Liver (tissue), 9 donors: ENCODE measurements around the gene ETV6. TPM values are rescaled to one million over a fixed set of nuclear protein-coding genes. Genes with fewer than 3 reads are reported as not detected.

Experiments
- DNase-seq: peaks from one replicate; pipeline ENCODE4 v3.0.0-alpha.2; 2017; ENCODE audit warnings: low spot score
- H3K27ac ChIP-seq, 2 donors: one replicate each; pipeline ENCODE4 v1.7.0; 2013; ENCODE audit warnings: inconsistent platforms in 2 of 2, low read length in 2 of 2, control low read depth in 1 of 2, low read depth in 1 of 2, mild to moderate bottlenecking in 1 of 2
- H3K27me3 ChIP-seq, 4 donors: one replicate each; pipeline versions ENCODE4 v1.6.1 to v1.7.0; 2013; ENCODE audit warnings: low read length in 3 of 4, inconsistent platforms in 1 of 4, mild to moderate bottlenecking in 1 of 4, moderate library complexity in 1 of 4; ENCODE audit not compliant: control insufficient read depth in 4 of 4, insufficient read depth in 4 of 4
- H3K36me3 ChIP-seq, 4 donors: one replicate each; pipeline versions ENCODE4 v1.6.1 to v1.7.0; 2013; ENCODE audit warnings: low read length in 3 of 4, mild to moderate bottlenecking in 3 of 4, low read depth in 1 of 4, moderate library complexity in 1 of 4; ENCODE audit not compliant: control insufficient read depth in 4 of 4, insufficient read depth in 3 of 4
- H3K4me1 ChIP-seq, 4 donors: one replicate each; pipeline versions ENCODE4 v1.6.1 to v1.7.0; 2013; ENCODE audit warnings: low read length in 3 of 4, mild to moderate bottlenecking in 3 of 4, moderate library complexity in 1 of 4; ENCODE audit not compliant: control insufficient read depth in 4 of 4, insufficient read depth in 4 of 4
- H3K4me3 ChIP-seq, 3 donors: one replicate each; pipeline versions ENCODE4 v1.6.1 to v1.7.0; 2013; ENCODE audit warnings: low read length in 3 of 3, control low read depth in 1 of 3, low read depth in 1 of 3, mild to moderate bottlenecking in 1 of 3
- H3K9ac ChIP-seq, 2 donors: one replicate each; pipeline ENCODE4 v1.7.0; 2013; ENCODE audit warnings: low read length in 2 of 2, mild to moderate bottlenecking in 2 of 2, moderate library complexity in 2 of 2, control low read depth in 1 of 2, low read depth in 1 of 2
- H3K9me3 ChIP-seq, 4 donors: one replicate each; pipeline versions ENCODE4 v1.6.1 to v1.7.0; 2013; ENCODE audit warnings: low read length in 3 of 4; ENCODE audit not compliant: control insufficient read depth in 4 of 4
- EGR1 ChIP-seq, 2 donors: IDR thresholded peaks; 2 replicates each; pipeline ENCODE4 v1.6.1; 2016 to 2018; ENCODE audit warnings: antibody characterized with exemption in 2 of 2, low read depth in 2 of 2
- FOXA1 ChIP-seq: IDR thresholded peaks from 2 replicates; pipeline ENCODE4 v1.6.1; 2016; ENCODE audit warnings: antibody characterized with exemption
- GABPA ChIP-seq, 2 donors: IDR thresholded peaks in 1 of 2; conservative IDR thresholded peaks in 1 of 2; 2 replicates each; pipeline ENCODE4 v1.6.1; 2016; ENCODE audit warnings: antibody characterized with exemption in 2 of 2, mild to moderate bottlenecking in 1 of 2, moderate library complexity in 1 of 2
- HNF4A ChIP-seq, 2 donors: conservative IDR thresholded peaks; 2 replicates each; pipeline ENCODE4 v1.6.1; 2016; ENCODE audit warnings: antibody characterized with exemption in 2 of 2, mild to moderate bottlenecking in 2 of 2
- NR2F2 ChIP-seq: IDR thresholded peaks from 2 replicates; pipeline ENCODE4 v1.6.1; 2016; ENCODE audit warnings: antibody characterized with exemption
- RAD21 ChIP-seq, 2 donors: IDR thresholded peaks; 2 replicates each; pipeline ENCODE4 v1.6.1; 2016; ENCODE audit warnings: antibody characterized with exemption in 2 of 2, mild to moderate bottlenecking in 2 of 2
- RXRA ChIP-seq, 2 donors: IDR thresholded peaks; 2 replicates each; pipeline ENCODE4 v1.6.1; 2017 to 2018; ENCODE audit warnings: antibody characterized with exemption in 2 of 2, mild to moderate bottlenecking in 1 of 2
- SP1 ChIP-seq: IDR thresholded peaks from 2 replicates; pipeline ENCODE4 v1.6.1; 2018; ENCODE audit warnings: antibody characterized with exemption, mild to moderate bottlenecking
- YY1 ChIP-seq: IDR thresholded peaks from 2 replicates; pipeline ENCODE4 v1.6.1; 2016; ENCODE audit warnings: antibody characterized with exemption, mild to moderate bottlenecking
- WGBS: extraction: QIAGEN DNeasy Blood & Tissue Kit; methylation state at CpG from one replicate; pipeline ENCODE4 v1.1.7; 2013; 5-methylcytosine and 5-hydroxymethylcytosine counted together
- polyA plus RNA-seq, 2 donors: library from polyadenylated mRNA; stranded (reverse) in 1 of 2; unstranded in 1 of 2; fragments of 200-250 nt in 1 of 2; fragments of >200 nt in 1 of 2; fragmentation: Nextera tagmentation in 1 of 2; extraction: Ambion mirVana in 1 of 2; gene quantifications; one replicate each; pipeline versions ENCODE4 v1.2.1 to v1.2.3, GENCODE V29; 2013 to 2015
- total RNA-seq, 2 donors: library from RNA; depleted of rRNA; stranded (reverse); fragments of >200 nt; gene quantifications; one replicate each; pipeline ENCODE4 v1.2.3, GENCODE V29; 2014
- TF ChIP-seq, protein P1 (sequence below): IDR thresholded peaks from 2 replicates; pipeline ENCODE4 v1.6.1; 2016; ENCODE audit warnings: antibody characterized with exemption
- TF ChIP-seq, protein P2 (sequence below): IDR thresholded peaks from 2 replicates; pipeline ENCODE4 v1.6.1; 2016; ENCODE audit warnings: antibody characterized with exemption, mild to moderate bottlenecking
- TF ChIP-seq, protein P3 (sequence below): fragments of 150-350 bp; IDR thresholded peaks from 2 replicates; pipeline ENCODE4 v1.5.1; 2017; ENCODE audit warnings: improper control_type of control experiment, low read depth, low read length; ENCODE audit not compliant: missing input control
- TF ChIP-seq, protein P4 (sequence below): IDR thresholded peaks from 2 replicates; pipeline ENCODE4 v1.6.1; 2016; ENCODE audit warnings: antibody characterized with exemption
- TF ChIP-seq, protein P5 (sequence below): IDR thresholded peaks from 2 replicates; pipeline ENCODE4 v1.6.1; 2016; ENCODE audit warnings: antibody characterized with exemption
- donor health status: healthy.
- donor health status: healthy.
- donor health status: healthy.
- donor health status: healthy.
- donor health status: healthy.

ETV6 gene
- total and polyA plus RNA-seq, 4 donors: 2.0 to 6.2 (median 3.5) TPM

DNA sequence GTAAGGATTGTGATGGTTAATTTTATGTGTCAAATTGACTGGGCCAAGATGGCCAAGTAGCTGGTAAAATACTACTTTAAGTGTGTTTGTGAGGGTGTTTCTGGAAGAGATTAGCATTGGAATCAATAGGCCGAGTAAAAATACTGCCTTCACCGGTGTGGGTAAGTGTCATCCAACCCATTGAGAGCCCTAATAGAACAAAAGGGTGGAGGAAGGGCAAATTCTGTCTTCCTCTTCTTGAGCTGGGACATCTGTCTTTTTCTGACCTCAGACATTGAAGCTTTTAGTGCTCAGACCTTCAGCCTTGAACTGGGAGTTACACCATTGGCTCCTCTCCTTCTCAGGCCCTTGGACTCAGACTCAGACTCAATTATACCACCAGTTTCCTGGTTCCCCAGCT, 8.0 kb upstream of the ETV6 start:
- Histone ChIP-seq H3K4me1 (peaks cover 0 to 12% (median 4%) of the 10 kb centered on the region in 4 donors), H3K27me3 (no peaks in the 10 kb centered on the region), H3K27ac (no peak overlapping the region), H3K4me3 (no peak overlapping the region), H3K9me3 (no peaks in the 10 kb centered on the region), H3K9ac (no peak overlapping the region), H3K36me3 (no peaks in the 10 kb centered on the region)
- DNase-seq: no peak
- WGBS: 89% methylated on average over 2 of the region's 2 CpGs
- TF ChIP-seq EGR1 (IDR thresholded peaks at IDR 0.05; ENCODE audit: low read depth in 2 of 2) (no peak), SP1 (no peak), NR2F2 (no peak)
- TF ChIP-seq, protein P1, sequence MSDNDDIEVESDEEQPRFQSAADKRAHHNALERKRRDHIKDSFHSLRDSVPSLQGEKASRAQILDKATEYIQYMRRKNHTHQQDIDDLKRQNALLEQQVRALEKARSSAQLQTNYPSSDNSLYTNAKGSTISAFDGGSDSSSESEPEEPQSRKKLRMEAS: no peak
- TF ChIP-seq, protein P2, sequence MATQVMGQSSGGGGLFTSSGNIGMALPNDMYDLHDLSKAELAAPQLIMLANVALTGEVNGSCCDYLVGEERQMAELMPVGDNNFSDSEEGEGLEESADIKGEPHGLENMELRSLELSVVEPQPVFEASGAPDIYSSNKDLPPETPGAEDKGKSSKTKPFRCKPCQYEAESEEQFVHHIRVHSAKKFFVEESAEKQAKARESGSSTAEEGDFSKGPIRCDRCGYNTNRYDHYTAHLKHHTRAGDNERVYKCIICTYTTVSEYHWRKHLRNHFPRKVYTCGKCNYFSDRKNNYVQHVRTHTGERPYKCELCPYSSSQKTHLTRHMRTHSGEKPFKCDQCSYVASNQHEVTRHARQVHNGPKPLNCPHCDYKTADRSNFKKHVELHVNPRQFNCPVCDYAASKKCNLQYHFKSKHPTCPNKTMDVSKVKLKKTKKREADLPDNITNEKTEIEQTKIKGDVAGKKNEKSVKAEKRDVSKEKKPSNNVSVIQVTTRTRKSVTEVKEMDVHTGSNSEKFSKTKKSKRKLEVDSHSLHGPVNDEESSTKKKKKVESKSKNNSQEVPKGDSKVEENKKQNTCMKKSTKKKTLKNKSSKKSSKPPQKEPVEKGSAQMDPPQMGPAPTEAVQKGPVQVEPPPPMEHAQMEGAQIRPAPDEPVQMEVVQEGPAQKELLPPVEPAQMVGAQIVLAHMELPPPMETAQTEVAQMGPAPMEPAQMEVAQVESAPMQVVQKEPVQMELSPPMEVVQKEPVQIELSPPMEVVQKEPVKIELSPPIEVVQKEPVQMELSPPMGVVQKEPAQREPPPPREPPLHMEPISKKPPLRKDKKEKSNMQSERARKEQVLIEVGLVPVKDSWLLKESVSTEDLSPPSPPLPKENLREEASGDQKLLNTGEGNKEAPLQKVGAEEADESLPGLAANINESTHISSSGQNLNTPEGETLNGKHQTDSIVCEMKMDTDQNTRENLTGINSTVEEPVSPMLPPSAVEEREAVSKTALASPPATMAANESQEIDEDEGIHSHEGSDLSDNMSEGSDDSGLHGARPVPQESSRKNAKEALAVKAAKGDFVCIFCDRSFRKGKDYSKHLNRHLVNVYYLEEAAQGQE: no peak

DNA sequence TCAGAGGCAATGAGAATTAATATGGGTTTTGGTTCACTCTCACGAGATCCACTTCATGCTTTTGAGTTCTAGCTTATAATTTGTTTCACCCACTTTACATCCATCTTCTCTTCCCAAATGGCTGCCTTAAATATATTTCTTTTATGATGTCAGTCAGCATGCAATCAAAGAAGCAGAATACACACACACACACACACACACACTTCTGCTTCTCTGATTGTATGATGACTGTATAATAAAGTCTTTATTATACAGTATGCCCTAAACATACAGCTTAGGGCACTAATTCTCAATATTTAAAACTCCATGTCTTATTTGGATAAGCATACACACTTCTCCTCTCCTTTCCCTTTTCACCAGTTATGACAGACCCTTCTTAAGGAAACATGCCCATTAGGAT, 6.7 kb upstream of the ETV6 start:
- no peak overlapping the region for H3K9ac ChIP-seq
- TF ChIP-seq HNF4A (conservative IDR thresholded peaks at IDR 0.05): no peak
- TF ChIP-seq, protein P3, sequence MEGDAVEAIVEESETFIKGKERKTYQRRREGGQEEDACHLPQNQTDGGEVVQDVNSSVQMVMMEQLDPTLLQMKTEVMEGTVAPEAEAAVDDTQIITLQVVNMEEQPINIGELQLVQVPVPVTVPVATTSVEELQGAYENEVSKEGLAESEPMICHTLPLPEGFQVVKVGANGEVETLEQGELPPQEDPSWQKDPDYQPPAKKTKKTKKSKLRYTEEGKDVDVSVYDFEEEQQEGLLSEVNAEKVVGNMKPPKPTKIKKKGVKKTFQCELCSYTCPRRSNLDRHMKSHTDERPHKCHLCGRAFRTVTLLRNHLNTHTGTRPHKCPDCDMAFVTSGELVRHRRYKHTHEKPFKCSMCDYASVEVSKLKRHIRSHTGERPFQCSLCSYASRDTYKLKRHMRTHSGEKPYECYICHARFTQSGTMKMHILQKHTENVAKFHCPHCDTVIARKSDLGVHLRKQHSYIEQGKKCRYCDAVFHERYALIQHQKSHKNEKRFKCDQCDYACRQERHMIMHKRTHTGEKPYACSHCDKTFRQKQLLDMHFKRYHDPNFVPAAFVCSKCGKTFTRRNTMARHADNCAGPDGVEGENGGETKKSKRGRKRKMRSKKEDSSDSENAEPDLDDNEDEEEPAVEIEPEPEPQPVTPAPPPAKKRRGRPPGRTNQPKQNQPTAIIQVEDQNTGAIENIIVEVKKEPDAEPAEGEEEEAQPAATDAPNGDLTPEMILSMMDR: no peak
- no peak for TF ChIP-seq SP1
- no peak for TF ChIP-seq FOXA1
- TF ChIP-seq, protein P4, sequence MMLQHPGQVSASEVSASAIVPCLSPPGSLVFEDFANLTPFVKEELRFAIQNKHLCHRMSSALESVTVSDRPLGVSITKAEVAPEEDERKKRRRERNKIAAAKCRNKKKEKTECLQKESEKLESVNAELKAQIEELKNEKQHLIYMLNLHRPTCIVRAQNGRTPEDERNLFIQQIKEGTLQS: no peak
- TF ChIP-seq, protein P5, sequence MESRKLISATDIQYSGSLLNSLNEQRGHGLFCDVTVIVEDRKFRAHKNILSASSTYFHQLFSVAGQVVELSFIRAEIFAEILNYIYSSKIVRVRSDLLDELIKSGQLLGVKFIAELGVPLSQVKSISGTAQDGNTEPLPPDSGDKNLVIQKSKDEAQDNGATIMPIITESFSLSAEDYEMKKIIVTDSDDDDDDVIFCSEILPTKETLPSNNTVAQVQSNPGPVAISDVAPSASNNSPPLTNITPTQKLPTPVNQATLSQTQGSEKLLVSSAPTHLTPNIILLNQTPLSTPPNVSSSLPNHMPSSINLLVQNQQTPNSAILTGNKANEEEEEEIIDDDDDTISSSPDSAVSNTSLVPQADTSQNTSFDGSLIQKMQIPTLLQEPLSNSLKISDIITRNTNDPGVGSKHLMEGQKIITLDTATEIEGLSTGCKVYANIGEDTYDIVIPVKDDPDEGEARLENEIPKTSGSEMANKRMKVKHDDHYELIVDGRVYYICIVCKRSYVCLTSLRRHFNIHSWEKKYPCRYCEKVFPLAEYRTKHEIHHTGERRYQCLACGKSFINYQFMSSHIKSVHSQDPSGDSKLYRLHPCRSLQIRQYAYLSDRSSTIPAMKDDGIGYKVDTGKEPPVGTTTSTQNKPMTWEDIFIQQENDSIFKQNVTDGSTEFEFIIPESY: no peak
- no peak for TF ChIP-seq EGR1 (IDR thresholded peaks at IDR 0.05; ENCODE audit: low read depth in 2 of 2)
- no peak for TF ChIP-seq YY1
- TF ChIP-seq, protein P1: no peak
- no peak for TF ChIP-seq GABPA (IDR thresholded peaks at IDR 0.05 in 1 of 2, conservative IDR thresholded peaks at IDR 0.05 in 1 of 2)
- no peak for TF ChIP-seq NR2F2
- TF ChIP-seq RXRA (IDR thresholded peaks at IDR 0.05): no peak
- TF ChIP-seq RAD21 (IDR thresholded peaks at IDR 0.05): no peak
- TF ChIP-seq, protein P2: no peak
- no peaks in the 10 kb centered on the region for H3K27me3 ChIP-seq
- DNase-seq: no peak
- WGBS: 85% methylated on average over 1 of the region's 1 CpG
- H3K4me1 ChIP-seq: peaks cover 0 to 12% (median 4%) of the 10 kb centered on the region in 4 donors
- H3K27ac ChIP-seq: no peak overlapping the region
- H3K4me3 ChIP-seq: no peak overlapping the region
- H3K9me3 ChIP-seq: no peaks in the 10 kb centered on the region
- H3K36me3 ChIP-seq: no peaks in the 10 kb centered on the region
